Stimulated activated naive B cell treated with anti-CD40 and anti-IgM and Interleukin-4, amounts not matched to agents 10 μg/mL and 1 μg/mL and 100 μg/mL, for 72 hours (primary cell): Measurements from ENCODE around the gene MREG.
A peak's percentile ranks its signal among the peaks of the same experiment; 100 is the strongest.

Experiments
- ATAC-seq, 2 donors: fragments of 150-1000 bp; cut with Tn5 transposase; replicated peaks; 2 replicates each; pipeline ENCODE4 v1.10.0; 2021; ENCODE audit warnings: moderate library complexity in 1 of 2
- DNase-seq: peaks from one replicate; pipeline ENCODE4 v3.0.0; 2021
- H3K27ac Mint-ChIP-seq: one replicate; pipeline ENCODE4 v1.8.0; 2022; ENCODE audit warnings: mild to moderate bottlenecking, mixed read lengths
- H3K27me3 Mint-ChIP-seq, 2 donors: one replicate each; pipeline ENCODE4 v1.8.0; 2022; ENCODE audit warnings: mixed read lengths in 2 of 2
- H3K36me3 Mint-ChIP-seq, 2 donors: one replicate each; pipeline ENCODE4 v1.8.0; 2022; ENCODE audit warnings: mixed read lengths in 2 of 2, mild to moderate bottlenecking in 1 of 2
- H3K4me1 Mint-ChIP-seq, 2 donors: one replicate each; pipeline ENCODE4 v1.8.0; 2022; ENCODE audit warnings: mixed read lengths in 2 of 2, mild to moderate bottlenecking in 1 of 2
- H3K4me3 Mint-ChIP-seq, 2 donors: one replicate each; pipeline ENCODE4 v1.8.0; 2022; ENCODE audit warnings: mild to moderate bottlenecking in 2 of 2, mixed read lengths in 2 of 2, moderate library complexity in 1 of 2
- H3K9me3 Mint-ChIP-seq, 2 donors: one replicate each; pipeline ENCODE4 v1.8.0; 2022; ENCODE audit warnings: mixed read lengths in 2 of 2, mild to moderate bottlenecking in 1 of 2

Gene MREG

GRCh38 chr2:216013080-216013909, at the start of gene MREG:
TSS of gene MREG (minus strand) at chr2:216013551. CDS start at chr2:216013327, 224 bp downstream.
- H3K4me1 Mint-ChIP-seq: peaks cover 36 to 73% of the 10 kb centered on the region in 2 donors
- H3K4me3 Mint-ChIP-seq: peak within 1 kb of the TSS; percentile 88 to 98
- H3K27me3 Mint-ChIP-seq: no peaks in the 10 kb centered on the region
- peaks cover 37 to 51% of the 10 kb centered on the region in 2 donors for H3K36me3 Mint-ChIP-seq
- H3K27ac Mint-ChIP-seq: peak within 1 kb of the TSS; percentile 94
- peaks cover 4 to 8% of the 10 kb centered on the region in 2 donors for H3K9me3 Mint-ChIP-seq
- DNase-seq (peak; percentile 83), ATAC-seq (peak; percentile 67 to 75)

- H3K9me3 Mint-ChIP-seq: no peaks in the 10 kb centered on the region
- peaks cover 3 to 18% of the 10 kb centered on the region in 2 donors for H3K36me3 Mint-ChIP-seq
- H3K27me3 Mint-ChIP-seq: no peaks in the 10 kb centered on the region
- no peak overlapping the region for H3K27ac Mint-ChIP-seq
- ATAC-seq (no peak), DNase-seq (no peak)
- peaks cover 11 to 50% of the 10 kb centered on the region in 2 donors for H3K4me1 Mint-ChIP-seq
- no peak overlapping the region for H3K4me3 Mint-ChIP-seq
Measured at GRCh38 chr2:216059233-216059834, 46.0 kb upstream of the MREG start.

GRCh38 chr2:216057688-216058193, 44.4 kb upstream of the MREG start:
- Mint-ChIP-seq H3K27me3 (no peaks in the 10 kb centered on the region), H3K4me3 (peak overlapping the region; percentile 82 to 84), H3K27ac (peak overlapping the region; percentile 94), H3K9me3 (no peaks in the 10 kb centered on the region), H3K36me3 (peaks cover 3 to 19% of the 10 kb centered on the region in 2 donors), H3K4me1 (peaks cover 11 to 46% of the 10 kb centered on the region in 2 donors)
- ATAC-seq (peak; percentile 93 to 96), DNase-seq (peak; percentile 63)

- DNase-seq (no peak), ATAC-seq (peak; percentile 8 to 35)
- H3K36me3 Mint-ChIP-seq: peaks cover 0 to 19% of the 10 kb centered on the region in 2 donors
- peak overlapping the region in 1 of 2 donors; percentile 84 for H3K4me3 Mint-ChIP-seq
- no peaks in the 10 kb centered on the region for H3K27me3 Mint-ChIP-seq
- H3K9me3 Mint-ChIP-seq: no peaks in the 10 kb centered on the region
- H3K27ac Mint-ChIP-seq: peak overlapping the region; percentile 94
- peaks cover 11 to 46% of the 10 kb centered on the region in 2 donors for H3K4me1 Mint-ChIP-seq
Measured at GRCh38 chr2:216056739-216057138, 43.4 kb upstream of the MREG start.

- Mint-ChIP-seq H3K36me3 (peaks cover 0 to 18% of the 10 kb centered on the region in 2 donors), H3K4me1 (peaks cover 11 to 46% of the 10 kb centered on the region in 2 donors), H3K27ac (no peak overlapping the region), H3K9me3 (no peaks in the 10 kb centered on the region), H3K27me3 (no peaks in the 10 kb centered on the region), H3K4me3 (no peak overlapping the region)
- ATAC-seq (no peak), DNase-seq (no peak)
Measured at GRCh38 chr2:216055680-216056079, 42.3 kb upstream of the MREG start.

GRCh38 chr2:216052420-216052819, 39.1 kb upstream of the MREG start:
- Mint-ChIP-seq H3K4me1 (peaks cover 6 to 25% of the 10 kb centered on the region in 2 donors), H3K9me3 (no peaks in the 10 kb centered on the region), H3K27me3 (no peaks in the 10 kb centered on the region), H3K27ac (no peak overlapping the region), H3K4me3 (no peak overlapping the region), H3K36me3 (peaks cover 4 to 22% of the 10 kb centered on the region in 2 donors)
- DNase-seq (no peak), ATAC-seq (no peak)

- Mint-ChIP-seq H3K36me3 (peaks cover 4 to 22% of the 10 kb centered on the region in 2 donors), H3K27me3 (no peaks in the 10 kb centered on the region), H3K9me3 (no peaks in the 10 kb centered on the region), H3K4me1 (peaks cover 6 to 15% of the 10 kb centered on the region in 2 donors), H3K4me3 (no peak overlapping the region), H3K27ac (no peak overlapping the region)
- ATAC-seq (no peak), DNase-seq (no peak)
Measured at GRCh38 chr2:216051350-216051749, 38.0 kb upstream of the MREG start.

GRCh38 chr2:216049452-216049851, 36.1 kb upstream of the MREG start:
- Mint-ChIP-seq H3K4me1 (peaks cover 0 to under 1% of the 10 kb centered on the region in 2 donors), H3K4me3 (no peak overlapping the region), H3K9me3 (no peaks in the 10 kb centered on the region), H3K27me3 (no peaks in the 10 kb centered on the region), H3K36me3 (peaks cover 4 to 15% of the 10 kb centered on the region in 2 donors), H3K27ac (no peak overlapping the region)
- DNase-seq (no peak), ATAC-seq (no peak)

- Mint-ChIP-seq H3K27me3 (no peaks in the 10 kb centered on the region), H3K4me1 (no peaks in the 10 kb centered on the region), H3K4me3 (no peak overlapping the region), H3K27ac (no peak overlapping the region), H3K36me3 (peaks cover 11 to 22% of the 10 kb centered on the region in 2 donors), H3K9me3 (no peaks in the 10 kb centered on the region)
- no peak for ATAC-seq
- DNase-seq: no peak
Measured at GRCh38 chr2:216047397-216047796, 34.0 kb upstream of the MREG start.

GRCh38 chr2:216044883-216045486, 31.6 kb upstream of the MREG start:
- ATAC-seq (no peak), DNase-seq (no peak)

GRCh38 chr2:216043949-216044348, 30.6 kb upstream of the MREG start:
- H3K27ac Mint-ChIP-seq: no peak overlapping the region
- peaks cover 14 to 29% of the 10 kb centered on the region in 2 donors for H3K36me3 Mint-ChIP-seq
- H3K4me1 Mint-ChIP-seq: no peaks in the 10 kb centered on the region

More at GRCh38 chr2:216044883-216045486, 31.6 kb upstream of the MREG start:
- Mint-ChIP-seq H3K27me3 (no peaks in the 10 kb centered on the region), H3K9me3 (no peaks in the 10 kb centered on the region), H3K4me1 (no peaks in the 10 kb centered on the region), H3K4me3 (no peak overlapping the region), H3K27ac (no peak overlapping the region), H3K36me3 (peaks cover 9 to 21% of the 10 kb centered on the region in 2 donors)

GRCh38 chr2:216041438-216041837, 28.1 kb upstream of the MREG start:
- DNase-seq (no peak), ATAC-seq (no peak)
- H3K36me3 Mint-ChIP-seq: peaks cover 14 to 28% of the 10 kb centered on the region in 2 donors
- H3K9me3 Mint-ChIP-seq: no peaks in the 10 kb centered on the region
- H3K4me1 Mint-ChIP-seq: no peaks in the 10 kb centered on the region
- no peak overlapping the region for H3K4me3 Mint-ChIP-seq
- no peaks in the 10 kb centered on the region for H3K27me3 Mint-ChIP-seq
- H3K27ac Mint-ChIP-seq: no peak overlapping the region

More at GRCh38 chr2:216043949-216044348, 30.6 kb upstream of the MREG start:
- H3K27me3 Mint-ChIP-seq: no peaks in the 10 kb centered on the region
- ATAC-seq (no peak), DNase-seq (no peak)
- no peaks in the 10 kb centered on the region for H3K9me3 Mint-ChIP-seq
- H3K4me3 Mint-ChIP-seq: no peak overlapping the region

- H3K9me3 Mint-ChIP-seq: no peaks in the 10 kb centered on the region
- no peak for DNase-seq
- H3K27me3 Mint-ChIP-seq: no peaks in the 10 kb centered on the region
- H3K36me3 Mint-ChIP-seq: peaks cover 14 to 28% of the 10 kb centered on the region in 2 donors
- ATAC-seq: no peak
- no peaks in the 10 kb centered on the region for H3K4me1 Mint-ChIP-seq
- no peak overlapping the region for H3K4me3 Mint-ChIP-seq
- H3K27ac Mint-ChIP-seq: no peak overlapping the region
Measured at GRCh38 chr2:216039918-216040317, 26.6 kb upstream of the MREG start.

- Mint-ChIP-seq H3K9me3 (no peaks in the 10 kb centered on the region), H3K36me3 (peaks cover 9 to 17% of the 10 kb centered on the region in 2 donors), H3K4me1 (peaks cover 22 to 27% of the 10 kb centered on the region in 2 donors), H3K27me3 (no peaks in the 10 kb centered on the region), H3K4me3 (no peak overlapping the region), H3K27ac (no peak overlapping the region)
- DNase-seq: peak; percentile 65
- peak; percentile 59 to 76 for ATAC-seq
Measured at GRCh38 chr2:216034065-216034464, 20.7 kb upstream of the MREG start.
